GM21360 (cell line): ENCODE measurements around the gene PTPRQ.

Source experiments
- ATAC-seq: cut with Tn5 transposase; IDR thresholded peaks from one replicate; pipeline ENCODE4 v1.9.1; 2021; ENCODE audit warnings: mild to moderate bottlenecking, moderate library complexity; ENCODE audit not compliant: unreplicated experiment

PTPRQ gene

DNA sequence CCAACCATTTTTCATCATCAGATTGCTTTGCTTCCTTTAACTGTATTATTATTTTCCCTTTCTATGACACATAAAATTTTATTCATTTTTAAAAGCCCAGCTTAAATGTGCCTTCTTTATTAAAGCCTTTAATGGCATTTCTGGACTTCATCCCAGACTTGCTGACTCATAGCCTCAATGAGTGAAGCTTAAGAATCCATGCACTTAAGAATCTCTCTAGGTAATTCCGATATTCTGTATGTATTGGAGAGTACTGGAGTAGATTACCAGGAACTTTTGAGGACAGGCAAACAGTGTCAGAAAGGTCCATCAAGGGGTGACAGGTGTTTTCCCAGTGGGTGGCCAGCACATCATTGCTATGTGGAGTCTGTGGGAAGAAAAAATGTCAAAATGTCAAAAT lies 107.9 kb downstream of the PTPRQ start:
- no peak for ATAC-seq

DNA sequence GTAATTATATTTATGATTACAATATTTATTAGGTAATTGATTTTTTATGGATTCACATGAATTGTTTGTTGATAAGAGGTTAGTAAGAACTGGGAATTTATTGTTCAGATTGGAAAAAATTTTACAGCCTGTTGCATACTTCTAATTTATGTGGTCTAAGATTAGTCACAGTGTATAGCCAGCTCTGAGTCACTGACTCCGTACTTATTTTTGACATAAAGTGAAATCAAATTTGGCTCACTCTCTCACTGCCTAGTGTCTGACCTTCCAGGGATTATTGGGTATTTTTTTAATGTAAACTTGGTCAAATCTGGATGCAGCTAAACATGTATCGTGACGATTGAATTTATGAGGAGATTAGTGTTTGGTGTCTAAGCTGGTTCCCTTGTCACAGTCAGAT lies 109.3 kb downstream of the PTPRQ start:
- no peak for ATAC-seq

DNA sequence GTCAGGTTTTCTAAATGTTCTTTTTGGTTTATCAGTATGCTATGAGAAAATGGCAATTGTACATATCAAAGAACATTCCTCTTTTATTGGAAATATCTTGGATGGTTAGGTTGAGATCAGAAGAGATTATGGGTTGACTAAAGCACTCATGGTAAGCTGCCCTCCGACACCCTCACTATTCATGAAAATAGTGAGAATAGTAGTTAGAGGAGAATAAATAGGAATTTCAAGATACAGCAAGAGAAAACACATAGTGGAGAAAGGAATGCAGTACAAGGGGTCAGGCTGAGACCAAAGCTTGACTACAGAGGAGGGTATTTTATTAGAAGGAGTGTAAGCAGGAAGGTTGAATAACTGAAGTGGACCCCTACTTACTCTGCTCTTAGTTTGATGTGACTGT lies 112.5 kb downstream of the PTPRQ start:
- ATAC-seq: no peak

DNA sequence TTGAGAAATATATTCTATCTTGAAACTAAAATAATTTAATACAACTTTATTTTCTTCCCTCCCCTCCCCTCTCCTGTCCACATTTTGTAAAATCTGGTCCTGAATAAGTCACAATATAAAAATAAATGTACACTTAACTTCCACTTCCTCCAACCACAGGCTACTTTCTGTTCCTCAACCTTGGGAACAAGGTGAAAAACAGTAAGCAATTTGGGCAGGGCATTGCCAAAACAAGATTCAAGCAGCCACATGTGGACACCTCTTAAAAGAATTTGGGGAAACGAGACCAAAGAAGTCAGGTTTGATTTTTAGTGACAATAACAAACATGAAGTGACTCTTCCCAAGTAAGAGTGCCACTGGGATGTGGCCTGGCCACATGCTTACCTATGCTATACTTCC lies 115.7 kb downstream of the PTPRQ start:
- no peak for ATAC-seq

DNA sequence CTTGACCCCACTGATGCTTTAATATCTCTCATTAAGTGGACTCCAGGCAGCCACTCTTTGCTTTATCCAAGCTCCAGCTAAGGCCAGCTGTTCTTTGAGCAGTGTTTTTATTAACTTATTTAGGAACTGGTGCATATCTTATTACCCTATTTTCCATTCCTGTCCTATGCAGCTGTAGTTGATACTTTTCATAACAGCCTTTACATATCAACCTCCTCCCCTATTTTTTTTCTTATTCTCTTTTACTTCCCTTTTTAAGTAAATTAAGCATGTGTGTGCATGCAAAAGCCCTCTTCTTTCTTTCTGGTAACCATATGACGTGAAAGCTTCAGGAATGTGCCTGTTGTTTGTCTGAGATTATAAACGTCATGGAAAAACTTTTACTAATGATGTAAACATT lies 121.2 kb downstream of the PTPRQ start:
- no peak for ATAC-seq

DNA sequence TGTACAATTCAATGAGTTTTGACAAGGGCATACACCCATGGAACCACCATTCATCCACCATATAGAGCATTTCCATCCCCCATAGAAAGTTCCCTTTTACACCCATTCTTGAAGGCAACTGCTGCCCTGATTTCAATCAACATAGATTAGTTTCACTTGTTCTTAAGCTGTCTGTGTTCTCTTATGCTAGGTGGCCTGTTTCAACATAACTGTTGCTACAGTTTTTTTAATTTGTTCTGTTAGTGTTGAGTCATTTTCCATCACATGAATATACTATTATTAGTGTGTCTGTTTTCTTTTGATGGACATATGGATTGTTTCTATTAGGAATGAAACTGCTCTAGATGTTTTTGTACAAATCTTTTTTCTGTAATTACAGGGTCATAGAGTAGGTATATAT lies 123.4 kb downstream of the PTPRQ start:
- no peak for ATAC-seq

DNA sequence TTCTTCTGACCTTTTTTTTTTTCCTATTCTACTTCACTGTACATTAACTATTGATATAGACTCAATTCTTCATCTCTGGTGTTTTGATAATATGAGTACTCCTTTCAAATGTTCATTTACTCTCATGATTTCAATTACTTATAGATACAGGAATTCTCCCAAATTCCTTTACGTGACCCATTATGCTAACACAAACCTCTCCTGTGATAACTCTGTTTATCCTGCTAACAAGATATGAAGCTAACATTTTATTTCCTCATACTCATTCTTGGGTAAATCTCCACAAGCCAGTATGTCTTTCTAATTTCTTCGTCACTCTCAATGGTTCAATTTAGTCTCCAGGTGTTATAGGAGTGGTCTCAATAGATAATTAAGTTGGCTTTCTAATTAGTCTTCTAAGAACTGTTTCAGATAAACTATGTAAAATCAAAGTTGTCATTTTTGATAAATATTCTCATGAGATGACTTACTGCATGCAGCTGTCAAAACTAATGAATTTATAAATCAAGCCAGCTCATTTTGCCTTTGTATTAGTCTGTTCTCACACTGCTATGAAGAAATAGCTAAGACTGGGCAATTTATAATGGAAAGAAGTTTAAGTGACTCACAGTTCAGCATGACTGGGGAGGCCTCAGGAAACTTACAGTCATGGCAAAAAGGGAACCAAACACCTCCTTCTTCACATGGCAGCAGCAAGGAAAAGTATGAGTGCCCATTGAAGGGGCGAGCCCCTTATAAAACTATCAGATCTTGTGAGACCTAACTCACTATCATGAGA lies 132.8 kb downstream of the PTPRQ start:
- no peak for ATAC-seq

DNA sequence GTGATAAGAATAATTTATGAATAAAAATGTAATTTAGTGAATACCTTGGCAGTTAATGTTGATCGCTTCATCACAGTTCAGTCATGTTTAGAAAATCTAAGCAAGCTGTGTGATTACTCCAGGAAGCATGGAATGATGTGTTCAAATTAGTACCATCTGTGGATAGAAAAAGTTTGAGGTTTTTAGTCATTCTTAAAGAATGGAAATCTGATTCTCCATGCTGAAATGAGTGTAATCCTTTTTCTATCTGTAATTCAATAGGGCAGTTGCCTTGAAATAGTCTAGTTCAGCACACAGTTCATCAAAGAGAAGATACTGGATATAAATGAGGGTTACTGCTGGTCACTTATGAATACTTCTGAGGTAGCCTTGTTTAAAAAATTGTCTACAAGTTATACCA lies 136.2 kb downstream of the PTPRQ start:
- no peak for ATAC-seq

DNA sequence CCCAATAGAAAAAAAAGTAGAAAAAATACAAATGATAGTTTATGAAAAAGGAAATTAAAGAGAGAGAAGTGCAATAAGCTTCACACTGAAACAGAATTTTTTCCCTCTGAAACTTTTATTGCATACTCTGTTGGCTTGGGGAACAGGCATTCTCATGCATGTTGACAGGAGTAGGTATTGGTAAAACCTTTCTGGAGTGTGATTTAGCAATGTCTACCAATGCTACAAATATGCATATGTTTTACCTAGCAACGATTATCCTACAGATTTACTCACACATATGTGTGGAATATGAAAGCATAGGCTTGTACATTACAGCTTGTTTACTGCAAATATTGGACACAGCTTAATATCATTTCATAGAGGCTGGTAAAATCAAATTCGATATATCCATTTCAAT lies 137.7 kb downstream of the PTPRQ start:
- ATAC-seq: no peak

DNA sequence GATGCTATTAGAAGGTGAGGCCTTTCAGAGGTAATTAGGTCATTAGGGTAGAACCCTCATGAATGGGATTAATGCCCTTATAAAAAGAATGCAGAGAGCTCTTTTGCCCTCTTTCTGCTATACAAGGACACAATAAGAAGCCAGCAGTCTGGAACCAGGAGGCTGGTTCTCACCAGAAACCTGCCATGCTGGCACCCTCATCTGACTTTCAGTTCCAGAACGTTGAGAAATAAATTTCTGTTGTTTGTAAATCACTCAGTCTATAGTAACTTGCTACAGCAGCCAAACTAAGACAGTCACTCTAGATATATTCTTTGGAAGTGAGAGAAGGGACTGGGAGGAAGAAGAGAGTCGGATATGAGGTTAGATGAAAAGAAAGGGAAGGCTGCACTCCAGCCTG lies 138.4 kb downstream of the PTPRQ start:
- ATAC-seq: no peak

DNA sequence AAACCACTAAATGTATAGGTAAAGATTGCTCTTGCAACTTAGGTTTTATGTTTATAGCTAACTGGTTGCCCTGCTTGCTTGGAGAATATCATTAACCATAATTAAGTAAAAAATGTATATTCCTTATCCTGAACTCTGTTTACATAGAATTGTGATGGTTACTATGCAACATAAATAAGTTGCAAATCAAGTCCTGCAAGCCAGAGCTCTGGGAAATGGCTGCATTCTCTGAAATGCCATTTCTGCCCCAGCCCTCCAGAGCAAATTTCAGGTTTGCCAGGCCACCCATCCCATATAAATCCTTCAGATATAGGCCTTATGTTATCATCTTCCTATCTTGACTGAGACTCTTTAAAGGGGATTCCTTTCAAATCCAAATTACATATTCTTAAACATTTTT lies 145.0 kb downstream of the PTPRQ start:
- no peak for ATAC-seq

DNA sequence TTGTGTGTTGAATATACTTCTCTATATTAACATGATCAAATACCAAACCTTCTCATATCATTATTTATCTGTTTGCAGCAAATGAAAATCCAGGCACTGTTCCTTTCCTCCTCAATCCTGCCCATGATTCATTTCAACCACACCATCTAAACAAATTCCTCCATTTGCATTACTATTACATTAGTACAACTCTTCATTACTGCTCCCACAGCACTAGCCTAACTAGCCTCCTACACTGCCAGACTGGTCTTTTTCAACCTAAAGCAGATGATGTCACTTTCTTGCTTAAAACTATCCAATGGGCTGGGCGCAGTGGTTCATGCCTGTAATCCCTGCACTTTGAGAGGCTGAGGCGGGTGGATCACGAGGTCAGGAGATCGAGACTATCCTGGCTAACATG lies 146.1 kb downstream of the PTPRQ start:
- no peak for ATAC-seq

DNA sequence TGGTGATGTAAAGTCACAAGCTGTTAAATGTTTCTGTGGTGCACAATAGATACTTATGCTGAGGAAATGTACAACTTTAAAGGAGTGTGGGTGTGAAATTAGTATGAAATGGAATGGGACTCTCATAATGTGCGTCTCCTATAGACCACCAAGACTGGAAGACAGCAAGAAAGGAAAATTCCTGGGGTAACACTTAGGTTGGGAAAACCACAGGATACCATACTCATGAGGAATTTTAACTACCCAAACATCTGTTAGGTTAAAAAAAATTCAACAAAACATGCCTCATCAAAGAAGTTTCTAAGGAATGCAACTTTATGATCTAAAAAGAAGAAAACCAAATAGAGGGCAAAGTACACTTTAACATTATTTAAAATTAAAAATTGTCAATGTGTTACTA lies 149.7 kb downstream of the PTPRQ start:
- ATAC-seq: no peak

DNA sequence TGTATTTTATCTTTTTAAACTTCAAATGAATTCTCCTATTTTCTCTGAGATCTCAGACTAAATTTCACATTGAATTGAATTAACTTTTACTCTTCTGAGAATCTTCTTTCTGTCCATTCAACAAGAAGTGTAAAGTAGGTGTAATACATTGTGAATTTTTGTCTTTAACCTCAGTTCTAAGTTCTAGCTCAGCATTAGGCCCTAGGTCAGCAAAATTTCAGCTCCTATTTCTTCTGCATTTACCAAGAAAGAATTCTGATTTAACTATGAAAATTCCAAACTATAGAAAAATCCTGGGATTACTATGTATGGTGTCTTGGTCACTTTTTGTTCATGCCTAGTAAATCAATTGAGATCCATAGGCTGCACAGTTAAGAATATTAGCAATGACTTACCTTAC lies 152.5 kb downstream of the PTPRQ start:
- no peak for ATAC-seq

DNA sequence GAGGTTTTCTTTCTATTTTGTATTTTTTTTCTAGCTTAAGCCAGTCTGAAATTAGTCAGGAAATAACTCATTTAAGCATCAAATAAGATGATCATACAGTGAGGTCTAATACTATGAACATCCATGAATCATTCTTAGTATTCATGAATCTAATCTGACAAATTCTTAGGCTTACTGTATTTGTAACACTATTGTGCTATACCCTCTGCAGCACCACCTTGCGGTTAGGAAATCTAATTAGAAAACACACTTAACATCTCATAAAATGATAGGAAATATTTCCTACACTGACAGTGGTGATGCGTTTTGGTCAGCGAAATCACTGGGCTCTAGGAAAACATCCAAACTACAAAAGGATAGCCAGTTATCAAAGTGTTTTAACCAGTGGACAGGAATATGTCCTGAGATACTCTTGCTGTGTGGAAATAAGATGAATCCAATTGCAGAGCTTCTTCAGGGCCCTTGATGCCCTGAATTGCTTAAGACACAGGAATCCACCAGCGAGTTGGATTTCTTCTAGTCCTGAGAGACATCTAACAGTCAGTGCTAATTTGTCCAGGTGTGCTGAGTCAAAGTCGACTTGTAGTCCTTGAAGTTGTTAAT lies 154.1 kb downstream of the PTPRQ start:
- ATAC-seq: no peak

DNA sequence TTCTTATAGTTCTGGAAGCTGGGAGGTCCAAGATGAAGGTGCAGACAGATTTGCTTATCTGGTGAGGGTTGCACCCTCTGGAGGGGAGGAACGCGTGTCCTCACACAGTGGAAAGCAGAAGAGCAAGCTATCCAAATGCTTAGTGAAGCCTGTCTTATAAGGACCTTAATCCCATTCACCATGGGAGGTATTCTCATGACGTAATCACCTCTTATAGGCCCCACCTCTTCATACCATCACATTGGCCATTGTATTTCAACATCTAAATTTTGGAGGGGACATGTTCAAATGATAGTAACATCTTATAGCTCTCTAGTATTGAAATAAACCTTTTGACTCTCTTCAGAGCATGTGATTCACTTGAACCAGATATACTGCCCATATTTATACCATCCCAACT lies 158.4 kb downstream of the PTPRQ start:
- no peak for ATAC-seq

DNA sequence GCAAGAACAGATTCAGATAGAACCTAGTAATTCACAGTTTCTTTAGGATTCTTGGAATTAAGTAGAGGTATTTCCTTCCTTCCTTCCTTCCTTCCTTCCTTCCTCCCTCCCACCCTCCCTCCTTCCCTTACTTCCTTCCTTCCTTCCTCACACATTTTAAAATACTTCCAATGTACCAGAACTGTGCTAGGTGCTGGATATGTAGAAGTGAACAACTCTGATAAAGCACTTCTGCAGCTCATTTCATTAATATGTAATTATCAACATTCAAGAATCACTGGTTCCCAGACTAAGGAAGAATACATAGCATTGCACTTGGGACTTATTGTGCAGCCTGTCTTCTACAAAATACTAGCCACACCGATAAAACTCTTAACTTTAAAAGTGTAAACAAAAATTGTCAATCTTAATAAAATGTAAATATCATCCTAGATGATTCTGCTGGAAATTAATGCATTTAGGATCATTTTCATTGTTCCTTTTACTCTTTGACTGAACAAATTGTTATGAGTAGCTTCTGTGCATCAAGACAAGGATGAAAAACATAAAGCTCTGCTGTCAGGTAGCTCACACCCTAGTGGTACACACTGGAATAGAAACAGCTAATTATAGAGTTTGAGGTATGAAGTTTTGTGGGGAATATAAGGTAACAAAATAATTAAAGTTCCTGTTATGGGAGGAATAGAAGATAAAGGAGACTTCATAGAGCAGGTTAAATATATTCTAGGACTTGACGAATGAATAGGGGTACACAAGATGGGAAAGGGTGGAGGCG lies 163.5 kb downstream of the PTPRQ start:
- no peak for ATAC-seq

DNA sequence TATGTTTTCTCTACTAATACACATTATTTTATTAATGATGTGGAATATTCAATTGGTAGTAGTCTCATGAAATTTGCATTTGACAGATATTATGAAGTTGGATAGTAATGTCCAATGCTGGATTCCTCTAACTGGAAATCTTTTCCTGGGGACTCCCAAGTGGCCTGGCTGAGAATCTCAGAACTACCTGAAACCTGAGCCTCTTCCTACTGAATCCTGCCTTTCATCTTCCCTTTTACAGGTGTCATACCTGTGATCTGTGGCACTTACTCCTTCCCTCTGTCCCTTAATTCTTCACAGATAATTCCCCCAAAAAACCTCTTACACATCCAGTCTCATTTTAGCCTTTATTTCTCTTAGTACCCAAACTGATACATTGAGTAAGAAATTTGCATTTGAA lies 173.7 kb downstream of the PTPRQ start:
- ATAC-seq: no peak

DNA sequence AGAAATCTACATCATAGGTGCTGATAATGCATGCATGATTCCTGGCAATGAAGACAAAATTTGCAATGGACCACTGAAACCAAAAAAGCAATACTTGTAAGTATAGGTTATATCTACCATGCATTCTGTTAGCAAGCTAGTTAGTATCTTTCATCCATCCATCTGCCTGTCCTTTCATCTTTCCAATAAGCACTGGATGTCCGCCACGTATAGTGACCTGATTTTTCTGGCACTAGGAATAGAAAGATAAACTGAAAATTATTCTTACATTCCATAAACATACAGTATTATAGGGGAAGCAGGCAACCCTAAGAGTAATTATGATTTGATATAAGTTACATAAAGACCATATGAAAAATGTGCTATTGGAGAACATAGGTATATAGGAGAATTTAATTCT lies 176.2 kb downstream of the PTPRQ start:
- no peak for ATAC-seq

DNA sequence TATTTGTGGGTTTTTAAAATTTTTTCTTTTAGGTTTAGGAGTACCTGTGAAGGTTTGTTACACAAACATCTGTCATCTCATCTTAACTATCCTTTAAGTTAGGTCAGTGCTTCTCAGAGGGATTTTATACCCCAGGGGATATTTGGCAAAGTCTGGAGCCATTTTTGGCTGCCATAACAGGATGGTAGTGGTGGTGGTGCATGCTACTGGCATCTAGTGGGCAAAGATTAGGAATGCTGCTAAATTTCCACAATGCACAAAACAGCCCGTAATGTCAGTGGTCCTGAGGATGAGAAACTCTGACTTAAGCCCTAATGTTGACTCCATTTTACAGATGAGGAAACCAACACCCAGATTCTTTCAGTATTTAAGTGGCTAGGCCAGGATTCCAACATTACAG lies 178.2 kb downstream of the PTPRQ start:
- no peak for ATAC-seq

DNA sequence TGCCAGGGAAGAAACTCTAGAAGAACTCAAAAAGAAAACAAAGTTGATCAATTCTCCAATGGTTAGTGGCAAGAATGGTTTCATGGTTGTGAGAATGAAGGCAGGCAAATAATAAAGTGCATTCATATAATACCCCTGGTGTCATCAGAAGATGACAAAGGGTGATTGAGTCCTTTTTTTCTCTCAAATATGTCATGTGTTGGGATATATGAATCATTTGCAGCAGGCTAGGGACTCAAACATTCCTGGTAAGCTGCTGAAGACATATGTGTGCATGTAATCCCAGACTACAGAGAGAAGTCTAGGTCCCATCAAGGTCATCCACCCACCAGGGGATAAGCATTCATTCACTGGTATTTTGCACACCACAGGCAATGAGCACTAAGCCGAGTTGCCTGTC lies 181.0 kb downstream of the PTPRQ start:
- ATAC-seq: no peak

DNA sequence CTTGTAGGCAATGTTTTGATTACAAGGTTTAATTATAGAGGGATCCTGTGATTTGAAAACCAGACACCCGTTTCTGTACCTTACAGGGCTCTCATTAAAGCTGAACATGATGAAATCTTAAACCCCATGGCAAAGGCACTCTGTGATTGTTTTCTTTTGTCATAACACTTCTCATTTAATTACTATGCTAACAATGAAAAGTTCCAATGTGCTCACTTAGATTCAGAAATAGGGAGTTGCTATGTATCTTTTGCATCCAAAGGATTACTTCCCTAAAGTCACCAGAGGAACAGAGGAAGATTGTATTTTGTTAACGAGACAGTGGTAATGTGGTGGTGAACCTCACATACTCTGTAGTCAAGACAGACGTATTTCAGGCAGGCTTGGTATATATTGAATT lies 181.9 kb downstream of the PTPRQ start:
- no peak for ATAC-seq
